ENCODE measurements around the gene MGAT4A. TPM values are rescaled to one million over a fixed set of nuclear protein-coding genes. Genes with fewer than 3 reads are reported as not detected.

Gene MGAT4A
- total and polyA plus RNA-seq, 2 donors: 8.7 to 23.8 TPM

DNA sequence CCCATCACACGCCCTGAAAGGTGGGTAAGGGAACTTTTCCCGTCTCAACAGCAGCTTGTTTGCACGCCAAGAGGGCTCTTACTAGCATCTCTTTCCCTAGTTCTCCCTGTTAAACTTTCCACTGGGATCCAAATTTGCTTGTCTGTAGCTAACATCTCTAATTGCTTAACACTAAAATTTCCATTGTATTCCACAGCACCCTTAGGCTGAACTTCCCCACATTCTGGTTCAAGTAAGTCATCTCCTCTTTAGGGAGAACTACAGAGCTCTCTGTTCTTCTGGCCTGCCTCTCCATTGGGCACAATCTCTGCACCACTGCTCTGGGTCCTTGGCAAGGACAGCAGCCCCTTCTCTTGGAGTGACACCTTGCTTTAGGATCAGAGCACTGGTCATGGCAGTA lies 98.6 kb downstream of the MGAT4A start:
- no peaks in the 10 kb centered on the region for H3K36me3 ChIP-seq (ENCODE audit: insufficient read depth)

DNA sequence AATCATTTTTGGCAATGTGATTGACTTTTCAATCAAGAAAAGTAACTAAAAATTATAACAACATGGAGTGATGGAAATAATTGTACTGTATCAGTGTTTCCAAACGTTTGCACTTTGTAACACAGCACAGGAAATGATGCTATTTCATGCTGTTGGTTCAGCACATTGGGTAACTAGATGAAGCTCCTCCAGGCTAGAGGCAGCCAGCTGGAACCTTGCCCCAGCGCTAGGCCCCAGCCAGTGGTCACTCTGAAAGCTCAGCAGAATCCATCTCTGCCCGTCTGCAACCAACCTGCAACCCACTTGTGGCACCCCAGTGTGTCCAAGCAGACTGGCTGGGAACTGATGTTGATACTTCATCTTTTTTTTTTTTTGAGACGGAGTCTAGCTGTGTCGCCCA lies 107.3 kb downstream of the MGAT4A start:
- DNase-seq (ENCODE audit: extremely low spot score): no peak
- peaks cover 4% of the 10 kb centered on the region for H3K36me3 ChIP-seq (ENCODE audit: insufficient read depth)
- no peak overlapping the region for H3K4me3 ChIP-seq (ENCODE audit: low read depth, low read length)
- no peaks in the 10 kb centered on the region for H3K4me1 ChIP-seq (ENCODE audit: insufficient read depth)
- 74% methylated on average over 5 of the region's 5 CpGs for WGBS
- no peak overlapping the region for H3K27ac ChIP-seq (ENCODE audit: low read depth)

More for the DNA sequence above, 98.6 kb downstream of the MGAT4A start:
- H3K4me1 ChIP-seq (ENCODE audit: insufficient read depth): no peaks in the 10 kb centered on the region
- no peak overlapping the region for H3K27ac ChIP-seq (ENCODE audit: low read depth)
- WGBS: 89% methylated on average over 3 of the region's 3 CpGs
- DNase-seq (ENCODE audit: extremely low spot score): no peak
- H3K4me3 ChIP-seq (ENCODE audit: low read depth, low read length): no peak overlapping the region

DNA sequence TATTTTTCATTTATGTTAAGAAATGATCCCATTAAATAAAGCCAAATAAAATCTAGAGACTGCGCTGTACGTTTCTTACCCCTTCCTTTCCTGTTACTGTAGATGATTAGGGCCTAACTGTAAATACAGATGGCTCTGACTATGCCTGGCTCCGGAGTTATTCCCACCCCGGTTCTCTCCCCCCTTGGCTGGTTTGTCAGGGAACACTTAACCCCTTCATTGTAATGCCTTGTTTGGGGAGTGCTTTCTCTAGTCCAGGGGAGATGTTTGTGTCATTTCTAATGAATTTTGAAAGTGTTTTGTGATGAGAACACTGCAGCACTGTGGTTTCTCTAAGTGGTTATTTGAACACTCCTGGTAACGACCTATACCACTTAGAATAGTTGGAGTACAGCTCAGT lies 113.8 kb downstream of the MGAT4A start:
- Histone ChIP-seq H3K4me3 (ENCODE audit: low read depth, low read length) (no peak overlapping the region), H3K36me3 (ENCODE audit: insufficient read depth) (peaks cover 6% of the 10 kb centered on the region), H3K27ac (ENCODE audit: low read depth) (no peak overlapping the region), H3K4me1 (ENCODE audit: insufficient read depth) (no peaks in the 10 kb centered on the region)
- no peak for DNase-seq (ENCODE audit: extremely low spot score)
- WGBS: 52% methylated on average over 5 of the region's 5 CpGs

DNA sequence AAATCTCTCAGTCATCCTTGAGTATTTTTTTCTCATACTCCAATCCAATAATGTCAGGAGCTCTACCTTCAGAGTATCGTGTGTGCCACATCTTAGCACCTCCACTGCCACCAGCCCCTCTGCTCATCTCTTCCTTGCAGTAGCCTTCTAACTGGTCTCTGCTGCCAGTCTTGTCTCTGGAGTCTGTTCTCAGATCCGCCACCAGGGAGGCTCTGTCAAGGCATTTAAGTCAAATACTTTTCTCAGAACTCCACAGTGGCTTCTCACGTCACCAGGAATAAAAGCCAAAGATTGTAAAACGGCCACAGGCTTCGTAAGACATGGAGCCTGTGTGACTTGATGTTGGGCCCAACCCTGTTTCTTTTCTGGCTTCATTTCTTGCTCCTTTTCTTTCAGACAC lies 115.5 kb downstream of the MGAT4A start:
- no peak for DNase-seq (ENCODE audit: extremely low spot score)
- Histone ChIP-seq H3K4me3 (ENCODE audit: low read depth, low read length) (no peak overlapping the region), H3K36me3 (ENCODE audit: insufficient read depth) (peaks cover 6% of the 10 kb centered on the region), H3K4me1 (ENCODE audit: insufficient read depth) (no peaks in the 10 kb centered on the region), H3K27ac (ENCODE audit: low read depth) (no peak overlapping the region)
- 80% methylated on average over 5 of the region's 5 CpGs for WGBS

DNA sequence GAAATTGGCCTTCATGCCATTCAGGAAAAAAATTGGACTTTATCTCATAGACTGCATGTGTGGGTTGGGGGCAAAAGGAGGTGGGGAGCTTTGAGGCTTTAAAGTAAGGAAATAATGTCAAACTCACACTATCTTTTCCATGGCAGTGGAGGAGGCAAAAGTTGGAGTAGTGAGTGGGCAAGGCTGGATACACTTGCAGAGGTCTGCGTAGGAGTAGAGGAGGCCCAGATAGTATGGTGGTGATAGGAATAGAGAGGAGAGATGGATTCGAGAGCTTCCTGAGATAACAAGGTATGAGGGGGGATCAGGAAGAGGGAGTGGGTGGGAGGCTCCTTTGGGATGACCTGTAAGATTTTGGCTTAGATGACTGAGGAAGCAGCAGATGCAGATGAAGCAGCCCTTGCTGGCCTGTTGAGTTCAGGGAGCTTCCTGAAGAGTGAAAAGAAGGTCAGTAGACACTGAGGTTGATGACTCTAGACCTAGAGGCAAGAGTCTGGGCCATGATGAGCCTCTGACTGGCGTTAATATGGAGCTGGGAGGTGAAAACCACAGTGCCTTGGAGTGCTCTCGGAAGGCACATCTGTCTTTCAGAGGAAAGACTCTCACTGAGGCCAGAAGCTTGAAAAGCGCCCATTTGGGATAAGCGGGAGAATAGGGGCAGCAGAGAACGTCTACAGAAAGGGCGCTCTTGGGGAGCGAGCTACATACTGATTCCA lies 116.8 kb downstream of the MGAT4A start:
- 94% methylated on average over 9 of the region's 9 CpGs for WGBS
- no peak overlapping the region for H3K4me3 ChIP-seq (ENCODE audit: low read depth, low read length)
- no peak for DNase-seq (ENCODE audit: extremely low spot score)
- H3K27ac ChIP-seq (ENCODE audit: low read depth): no peak overlapping the region
- no peaks in the 10 kb centered on the region for H3K4me1 ChIP-seq (ENCODE audit: insufficient read depth)
- peaks cover 3% of the 10 kb centered on the region for H3K36me3 ChIP-seq (ENCODE audit: insufficient read depth)

DNA sequence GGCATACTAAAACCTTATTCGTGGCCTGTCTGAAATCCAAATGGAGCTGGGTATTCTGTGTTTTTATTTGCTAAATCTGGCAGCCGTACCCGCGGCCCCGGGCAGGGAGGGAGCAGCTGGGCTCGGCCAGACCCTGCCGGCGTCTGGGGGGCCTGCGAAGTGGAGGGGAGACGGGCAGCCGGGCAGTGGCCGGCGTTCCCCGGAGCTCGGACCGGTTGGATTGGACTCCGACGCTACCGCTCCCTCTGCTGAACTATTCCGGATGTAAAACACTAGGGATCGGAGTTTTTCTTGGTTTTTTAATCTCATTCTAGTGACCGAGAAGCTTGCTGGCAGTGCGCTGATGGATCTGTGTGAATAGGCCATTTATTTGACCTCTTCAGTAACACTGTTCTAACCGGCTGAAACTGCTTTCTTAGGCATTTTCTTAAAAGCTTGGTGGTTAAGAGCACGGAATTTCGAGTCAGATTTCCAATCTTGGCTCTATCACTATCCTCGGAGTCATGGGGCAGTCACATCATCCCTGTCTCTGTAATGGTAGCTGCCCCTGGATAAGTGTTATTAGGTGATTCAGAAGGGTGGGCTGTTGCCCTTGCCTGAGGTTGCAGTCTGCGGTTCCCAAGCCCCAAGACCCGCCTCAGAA lies 121.8 kb downstream of the MGAT4A start:
- Histone ChIP-seq H3K36me3 (ENCODE audit: insufficient read depth) (no peaks in the 10 kb centered on the region), H3K4me1 (ENCODE audit: insufficient read depth) (no peaks in the 10 kb centered on the region), H3K4me3 (ENCODE audit: low read depth, low read length) (peak overlapping the region; percentile 94), H3K27ac (ENCODE audit: low read depth) (peak overlapping the region; percentile 93)
- no peak for DNase-seq (ENCODE audit: extremely low spot score)
- 2% methylated on average over 29 of the region's 29 CpGs for WGBS

DNA sequence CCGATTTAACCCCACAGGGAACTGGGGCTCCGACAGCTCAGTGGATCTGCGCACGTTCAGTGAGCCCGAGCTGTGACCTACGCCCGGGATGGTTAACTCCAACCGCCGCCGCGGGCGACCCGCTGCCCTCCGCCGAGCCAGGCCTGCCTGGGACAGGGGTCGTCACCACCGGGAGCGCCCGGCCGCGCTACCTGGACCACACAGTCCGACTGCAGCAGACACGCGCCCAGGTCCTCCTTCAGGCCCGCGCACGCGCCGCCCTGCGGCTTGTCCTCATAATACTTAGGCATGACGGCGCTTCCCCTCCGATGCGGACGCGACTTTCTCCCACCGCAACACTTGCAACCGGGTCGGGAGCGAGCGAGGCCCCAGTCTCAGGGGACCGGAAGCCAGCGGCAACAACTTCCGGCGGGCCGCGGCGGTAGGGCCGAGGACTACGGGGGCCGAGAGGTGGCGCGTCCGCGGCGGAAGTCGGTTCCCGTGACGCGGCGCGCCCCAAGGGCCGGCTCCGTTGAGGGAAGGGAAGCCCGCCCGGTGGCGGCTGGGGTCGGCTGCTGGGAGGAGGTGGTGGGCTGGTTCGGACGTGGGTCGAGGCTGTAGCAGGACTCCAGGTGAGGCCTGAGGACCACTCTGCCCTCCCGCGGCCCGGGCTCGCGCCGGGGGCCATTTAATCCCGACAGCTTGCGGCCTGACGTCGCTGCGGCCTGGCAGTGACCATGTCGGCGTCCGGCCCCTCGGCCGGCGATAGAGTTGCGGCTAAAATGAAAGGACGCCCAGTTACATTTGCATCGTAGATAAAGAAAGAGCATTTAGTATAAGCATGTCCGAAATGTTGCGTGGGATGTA lies 122.6 kb downstream of the MGAT4A start, which contains the start of the genes COA5 and UNC50:
COA5 (minus strand) TSS at position 397 of the 846 bp plus-strand sequence; CDS start at position 290, 107 bp downstream.
UNC50 (plus strand) TSS at position 474 of the 846 bp plus-strand sequence. CDS start 1,171 bp downstream, outside the sequence.
- DNase-seq (ENCODE audit: extremely low spot score): peak; percentile 74
- Histone ChIP-seq H3K36me3 (ENCODE audit: insufficient read depth) (no peaks in the 10 kb centered on the region), H3K4me3 (ENCODE audit: low read depth, low read length) (peak within 1 kb of the TSS; percentile 94), H3K27ac (ENCODE audit: low read depth) (peak within 1 kb of the TSS; percentile 93), H3K4me1 (ENCODE audit: insufficient read depth) (no peaks in the 10 kb centered on the region)
- under 1% methylated on average over 93 of the region's 93 CpGs for WGBS

DNA sequence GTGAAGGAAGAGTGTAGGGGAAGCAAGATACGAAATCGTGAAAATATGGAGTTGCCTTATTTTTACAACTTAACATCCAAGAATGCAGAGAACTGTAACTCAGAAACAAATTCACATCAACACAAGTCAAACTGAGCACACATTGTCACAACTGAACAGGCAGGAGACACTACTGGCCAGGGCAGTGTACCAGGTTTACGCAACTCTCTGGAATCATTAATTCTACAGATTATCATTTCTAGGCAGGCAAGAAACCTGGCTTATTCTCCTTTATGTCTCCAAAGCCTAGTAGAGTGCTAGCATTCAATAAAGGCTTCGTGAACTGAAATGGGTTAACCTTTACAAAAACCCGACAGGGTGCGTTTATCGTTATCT lies 123.2 kb downstream of the MGAT4A start:
- Histone ChIP-seq H3K4me3 (ENCODE audit: low read depth, low read length) (peak overlapping the region; percentile 94), H3K27ac (ENCODE audit: low read depth) (no peak overlapping the region), H3K36me3 (ENCODE audit: insufficient read depth) (peaks cover 2% of the 10 kb centered on the region), H3K4me1 (ENCODE audit: insufficient read depth) (no peaks in the 10 kb centered on the region)
- DNase-seq (ENCODE audit: extremely low spot score): no peak
- WGBS: 7% methylated on average over 7 of the region's 7 CpGs

DNA sequence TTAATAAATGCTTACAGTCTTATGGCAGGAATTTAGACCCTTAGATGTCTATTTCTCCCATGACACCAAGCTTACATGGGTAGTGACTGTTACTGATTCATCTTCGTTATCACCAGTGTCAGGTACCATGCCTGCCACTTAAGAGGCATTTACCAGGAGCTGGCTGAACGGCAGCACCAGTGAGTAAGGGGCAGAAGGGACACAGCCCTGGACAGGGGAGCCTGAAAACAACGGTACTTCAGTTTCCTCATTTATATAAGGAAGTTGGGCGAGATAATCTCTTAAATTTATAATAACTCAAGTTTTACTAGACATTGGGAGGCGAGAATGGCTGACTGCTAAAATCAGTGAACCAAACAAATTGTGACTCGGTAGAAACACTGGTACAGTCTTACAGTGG lies 123.8 kb downstream of the MGAT4A start:
- peaks cover 3% of the 10 kb centered on the region for H3K36me3 ChIP-seq (ENCODE audit: insufficient read depth)
- H3K4me1 ChIP-seq (ENCODE audit: insufficient read depth): no peaks in the 10 kb centered on the region
- H3K27ac ChIP-seq (ENCODE audit: low read depth): no peak overlapping the region
- H3K4me3 ChIP-seq (ENCODE audit: low read depth, low read length): peak overlapping the region; percentile 94
- 52% methylated on average over 6 of the region's 6 CpGs for WGBS
- DNase-seq (ENCODE audit: extremely low spot score): no peak

DNA sequence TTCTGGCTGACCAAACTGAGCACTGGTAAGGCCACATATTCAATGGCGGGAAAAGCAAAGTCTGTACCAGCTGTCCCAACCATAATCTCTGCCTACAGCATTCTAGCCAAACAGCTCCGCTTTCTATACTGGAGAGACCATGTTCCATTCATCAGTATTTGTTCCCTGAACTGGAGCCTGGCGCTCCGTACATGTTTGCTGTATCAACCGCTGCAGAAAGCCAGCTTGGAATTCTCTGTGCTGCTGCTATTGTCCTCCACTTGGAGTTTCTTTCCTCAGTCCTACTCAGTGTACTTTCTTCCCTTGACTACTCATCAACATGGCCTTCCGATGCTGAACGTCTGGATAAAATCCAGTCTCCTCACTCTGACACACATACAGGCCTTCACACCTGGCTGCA lies 124.5 kb downstream of the MGAT4A start:
- DNase-seq (ENCODE audit: extremely low spot score): no peak
- no peak overlapping the region for H3K4me3 ChIP-seq (ENCODE audit: low read depth, low read length)
- H3K36me3 ChIP-seq (ENCODE audit: insufficient read depth): peaks cover 3% of the 10 kb centered on the region
- H3K4me1 ChIP-seq (ENCODE audit: insufficient read depth): no peaks in the 10 kb centered on the region
- 86% methylated on average over 7 of the region's 7 CpGs for WGBS
- no peak overlapping the region for H3K27ac ChIP-seq (ENCODE audit: low read depth)

DNA sequence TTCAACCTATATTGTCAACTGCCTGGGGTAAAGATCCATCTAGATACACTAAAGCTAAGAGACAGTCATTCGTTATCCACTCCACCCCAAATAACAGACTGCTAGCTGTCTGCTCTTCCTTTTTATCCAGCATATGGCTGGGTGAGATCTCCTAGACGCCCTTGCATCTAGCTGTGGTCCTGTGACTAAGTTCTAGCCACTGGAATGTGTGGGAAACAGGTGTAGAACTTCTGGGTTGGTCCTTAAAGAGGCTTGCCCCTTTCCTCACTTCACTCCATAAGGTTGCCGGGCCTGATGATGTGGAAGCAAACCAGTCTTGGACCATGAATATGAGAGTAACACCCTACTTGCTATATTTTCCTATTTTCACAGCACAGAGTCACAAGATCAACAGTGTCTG lies 125.9 kb downstream of the MGAT4A start:
- DNase-seq (ENCODE audit: extremely low spot score): no peak
- 80% methylated on average over 3 of the region's 3 CpGs for WGBS
- H3K36me3 ChIP-seq (ENCODE audit: insufficient read depth): peaks cover 3% of the 10 kb centered on the region
- no peak overlapping the region for H3K27ac ChIP-seq (ENCODE audit: low read depth)
- no peak overlapping the region for H3K4me3 ChIP-seq (ENCODE audit: low read depth, low read length)
- H3K4me1 ChIP-seq (ENCODE audit: insufficient read depth): no peaks in the 10 kb centered on the region

DNA sequence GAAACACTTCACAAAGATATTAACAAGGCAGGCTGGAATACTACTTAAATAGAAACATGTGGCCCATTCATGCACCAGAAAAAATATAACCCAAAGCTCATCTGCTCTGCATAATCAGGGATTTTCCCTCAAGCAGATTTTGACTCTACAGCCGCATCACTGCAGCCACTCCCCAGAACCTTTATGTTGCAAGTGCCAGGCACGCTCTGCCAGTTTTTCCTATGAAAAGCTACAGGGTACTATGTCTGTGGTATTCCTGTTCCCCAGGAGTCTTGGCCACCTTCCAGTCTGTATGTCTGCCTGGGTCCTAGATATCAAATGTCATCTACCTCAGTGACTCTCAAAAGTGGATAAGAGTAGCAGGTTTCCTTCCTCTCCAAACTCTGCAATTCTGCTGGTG lies 126.4 kb downstream of the MGAT4A start:
- H3K36me3 ChIP-seq (ENCODE audit: insufficient read depth): peaks cover 3% of the 10 kb centered on the region
- H3K27ac ChIP-seq (ENCODE audit: low read depth): no peak overlapping the region
- WGBS: 78% methylated on average over 2 of the region's 2 CpGs
- no peak overlapping the region for H3K4me3 ChIP-seq (ENCODE audit: low read depth, low read length)
- no peaks in the 10 kb centered on the region for H3K4me1 ChIP-seq (ENCODE audit: insufficient read depth)
- DNase-seq (ENCODE audit: extremely low spot score): no peak

DNA sequence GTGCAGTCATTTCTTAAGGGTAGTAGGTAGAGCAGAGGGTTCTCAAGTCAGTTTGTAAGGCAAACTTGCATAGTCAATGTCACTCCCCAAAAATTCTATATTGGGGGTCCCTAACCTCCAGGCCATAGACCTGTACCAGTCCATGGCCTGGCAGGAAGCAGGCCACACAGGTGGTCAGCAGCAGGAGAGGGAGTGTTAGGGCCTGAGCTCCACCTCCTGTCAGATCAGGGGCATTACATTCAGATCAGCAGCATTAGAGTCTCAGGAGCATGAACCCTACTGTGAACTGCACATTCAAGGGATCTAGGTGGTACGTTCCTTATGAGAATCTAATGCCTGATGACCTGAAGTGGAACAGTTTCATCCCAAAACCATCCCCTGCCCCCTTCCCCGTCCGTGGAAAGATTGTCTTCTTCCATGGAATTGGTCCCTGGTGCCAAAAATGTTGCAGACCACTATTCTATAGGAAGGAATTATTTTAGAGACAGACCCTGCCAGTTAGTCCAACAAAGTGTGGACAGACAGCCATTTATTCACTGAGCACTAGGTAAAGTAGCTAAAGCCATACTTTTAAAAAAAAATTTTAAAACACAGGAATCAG lies 129.3 kb downstream of the MGAT4A start:
- no peak overlapping the region for H3K4me3 ChIP-seq (ENCODE audit: low read depth, low read length)
- H3K4me1 ChIP-seq (ENCODE audit: insufficient read depth): no peaks in the 10 kb centered on the region
- no peak overlapping the region for H3K27ac ChIP-seq (ENCODE audit: low read depth)
- H3K36me3 ChIP-seq (ENCODE audit: insufficient read depth): peaks cover 3% of the 10 kb centered on the region
- 73% methylated on average over 3 of the region's 3 CpGs for whole genome bisulfite sequencing
- DNase-seq (ENCODE audit: extremely low spot score): no peak

All from urinary bladder (tissue), 4 donors.